GM19351 (cell line): ENCODE data around the gene SIK2.
"Not testable (repeated sequence)": the region's sequence is repeated elsewhere in the genome, so short reads cannot be mapped to it uniquely, and the experiment has no call there.

Experiments used
- ATAC-seq: cut with Tn5 transposase; IDR thresholded peaks from one replicate; pipeline ENCODE4 v1.9.1; 2021; ENCODE audit warnings: mild to moderate bottlenecking, moderate library complexity; ENCODE audit not compliant: unreplicated experiment

Gene SIK2

DNA sequence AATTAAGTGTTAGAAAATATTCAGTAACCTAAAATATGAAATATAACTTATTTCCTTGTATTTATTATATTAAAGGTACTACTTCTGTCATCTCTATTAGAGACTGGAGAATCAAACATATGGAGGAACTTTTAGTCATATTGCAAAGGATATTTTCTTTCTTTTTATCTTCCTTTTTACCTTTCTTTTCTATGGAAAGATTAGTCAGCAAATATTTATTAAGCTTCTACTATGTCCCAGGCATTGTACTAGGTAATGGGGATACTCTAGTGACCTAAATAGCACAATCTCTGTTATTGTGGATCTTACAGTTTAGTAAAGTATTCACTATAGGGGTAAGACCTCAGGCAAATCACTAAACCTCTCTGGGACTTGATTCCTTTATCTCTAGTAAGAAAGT, 18.3 kb downstream of the SIK2 start:
- ATAC-seq, result no peak

DNA sequence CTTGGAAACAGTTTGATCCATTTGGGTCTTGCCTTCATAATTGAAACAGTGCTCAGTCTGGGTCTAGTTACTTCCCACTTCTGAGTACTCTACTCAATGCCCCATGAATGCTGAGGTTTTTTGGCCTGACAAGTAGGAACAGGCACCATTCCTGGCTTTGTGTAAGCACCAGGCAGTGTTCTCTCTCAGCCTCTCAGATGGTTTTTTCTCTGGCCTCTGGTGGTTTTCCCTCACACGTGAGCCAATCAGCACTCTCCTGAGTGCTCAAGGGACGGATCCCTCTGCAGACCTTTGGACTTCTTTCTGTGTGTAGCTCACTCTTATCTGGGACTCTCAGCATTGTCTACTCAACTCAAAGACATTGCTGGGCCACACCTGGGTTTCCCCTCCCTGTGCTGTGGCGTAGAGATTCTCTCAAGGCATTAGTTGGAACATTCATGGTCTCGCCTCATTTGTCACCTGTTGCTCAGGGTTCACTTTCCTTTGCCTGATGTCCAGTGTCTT, 21.3 kb downstream of the SIK2 start:
- no peak for ATAC-seq

DNA sequence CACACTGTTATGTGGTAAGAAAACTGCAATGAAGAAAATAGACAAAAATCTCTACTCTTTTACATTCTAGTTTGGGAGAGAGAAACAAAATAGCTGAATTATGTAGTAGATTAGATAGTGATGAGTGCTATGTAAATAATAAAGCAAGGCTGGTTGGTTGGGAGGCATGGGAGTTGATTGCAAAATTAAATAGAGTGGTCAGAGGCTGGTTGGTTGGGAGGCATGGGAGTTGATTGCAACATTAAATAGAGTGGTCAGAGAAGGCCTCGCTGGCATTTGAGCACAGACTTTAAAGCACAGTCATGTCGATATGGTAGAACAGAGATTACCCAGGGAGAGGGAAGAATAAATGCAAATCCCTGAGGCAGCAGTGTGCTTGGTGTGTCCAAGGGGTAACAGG, 22.4 kb downstream of the SIK2 start:
- no peak for ATAC-seq

DNA sequence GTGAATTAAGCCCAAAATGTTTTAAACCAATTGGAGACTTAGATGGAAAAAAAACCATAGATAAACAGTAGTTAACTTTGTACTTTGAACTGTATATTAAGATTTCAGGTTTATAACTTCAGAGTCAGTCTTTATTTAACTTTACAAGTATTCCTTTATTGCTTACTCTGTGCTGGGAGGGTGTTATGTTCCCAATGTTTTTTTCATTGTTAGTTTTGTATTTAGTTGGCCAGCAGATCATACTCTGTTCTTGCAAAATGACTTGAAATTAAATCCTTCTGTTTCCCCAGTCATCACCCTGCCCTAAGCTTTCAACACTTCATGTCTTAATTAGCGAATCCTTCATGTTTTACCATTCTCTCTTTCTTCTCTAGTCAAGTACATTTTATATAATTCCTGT, 25.3 kb downstream of the SIK2 start:
- ATAC-seq, result no peak

DNA sequence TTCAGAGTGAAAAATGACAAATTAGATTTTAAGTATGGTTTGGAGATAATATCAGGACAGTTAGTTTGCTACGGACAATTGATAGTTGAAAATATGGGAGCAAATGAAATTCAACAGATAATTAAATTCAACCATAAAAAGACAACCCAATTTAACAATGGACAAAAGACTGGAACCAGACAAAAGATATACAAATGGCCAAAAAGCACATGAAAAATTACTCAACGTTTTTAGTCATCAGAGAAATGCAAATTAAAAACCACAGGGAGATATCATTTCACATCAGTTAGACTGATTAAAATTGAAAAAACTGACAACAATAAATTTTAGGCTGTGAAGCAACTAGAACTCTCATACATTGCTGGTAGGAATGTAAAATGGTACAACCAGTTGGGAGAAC, 27.2 kb downstream of the SIK2 start:
- ATAC-seq, result no peak

DNA sequence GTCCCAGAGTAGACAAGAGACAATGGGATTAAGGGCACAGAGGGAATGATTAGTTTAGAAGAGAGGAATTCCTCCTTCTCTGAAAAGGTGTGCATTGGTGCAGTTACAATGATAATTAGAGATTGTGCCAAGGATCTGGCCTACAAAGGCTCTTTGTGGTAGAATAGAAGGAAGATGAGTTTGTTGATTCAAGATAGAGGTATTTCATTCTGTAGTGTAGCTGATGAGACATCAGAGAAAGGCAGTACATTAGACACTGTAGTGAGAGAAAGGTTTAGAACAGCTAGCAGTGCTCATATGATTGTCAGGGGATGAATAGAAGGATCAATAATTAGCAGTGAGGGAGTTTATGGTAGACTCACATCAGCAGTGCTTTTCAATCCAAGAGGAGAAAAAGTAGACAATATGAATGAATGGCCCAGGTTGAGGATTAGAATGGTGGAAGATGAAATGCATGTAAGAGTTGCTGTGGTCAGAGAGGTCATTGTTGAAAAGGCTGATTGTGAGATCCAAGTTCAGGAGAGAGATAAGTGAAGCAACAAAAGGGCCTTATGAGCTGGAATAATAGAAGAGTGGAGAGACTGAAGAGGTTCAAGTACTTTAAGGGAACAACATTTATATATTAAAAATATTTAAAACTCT, 28.9 kb downstream of the SIK2 start:
- no peak for ATAC-seq

DNA sequence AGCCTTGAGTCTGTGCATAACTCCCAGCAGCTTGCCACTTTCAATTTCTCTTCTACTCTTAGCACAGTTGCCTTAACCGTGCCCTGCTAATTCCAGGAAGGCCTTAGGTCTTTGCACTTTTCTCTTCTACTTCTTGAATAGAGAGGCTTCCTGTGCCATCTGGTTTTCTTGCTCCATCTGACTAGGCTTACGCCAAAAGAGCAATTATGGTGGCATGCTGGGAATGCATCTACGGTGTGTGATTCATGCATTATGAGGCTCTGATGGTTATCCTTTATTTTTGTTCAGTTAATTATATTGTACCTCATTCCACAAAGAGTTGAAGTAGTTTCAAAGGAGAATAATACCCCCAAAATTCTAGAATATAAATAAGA, 29.4 kb downstream of the SIK2 start:
- no peak for ATAC-seq

DNA sequence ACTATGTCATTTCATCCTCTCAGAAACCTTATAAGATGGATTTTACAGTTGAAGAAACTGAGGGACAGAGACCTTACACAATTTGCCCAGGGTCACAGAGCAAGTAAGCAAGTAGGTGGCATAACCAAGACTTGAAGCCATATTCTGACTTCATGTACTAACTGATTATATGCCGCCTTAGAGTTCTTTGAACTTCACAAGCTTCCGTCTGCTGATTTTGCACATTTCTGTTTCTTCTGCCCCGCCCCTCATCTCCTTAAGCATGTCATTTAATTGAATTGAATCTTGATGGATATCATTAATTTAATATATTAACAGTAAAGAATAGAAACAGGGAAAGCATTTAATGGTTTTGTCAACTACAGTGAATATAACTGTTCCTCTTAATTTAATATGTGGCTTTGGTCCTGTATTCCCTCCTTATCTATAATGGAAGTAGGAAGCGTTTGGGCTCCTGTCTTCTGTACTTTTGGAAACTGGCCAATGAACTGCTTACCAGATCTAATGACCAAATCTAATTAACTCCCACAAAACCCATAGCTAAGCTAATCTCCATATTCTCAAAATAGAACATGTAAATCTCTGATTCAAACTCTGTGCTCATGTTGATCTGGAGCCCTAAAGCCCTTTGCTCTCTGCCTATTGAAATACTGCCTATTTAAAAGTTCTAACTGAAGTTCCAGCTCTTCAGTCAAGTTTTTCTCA, 30.4 kb downstream of the SIK2 start:
- no peak for ATAC-seq

DNA sequence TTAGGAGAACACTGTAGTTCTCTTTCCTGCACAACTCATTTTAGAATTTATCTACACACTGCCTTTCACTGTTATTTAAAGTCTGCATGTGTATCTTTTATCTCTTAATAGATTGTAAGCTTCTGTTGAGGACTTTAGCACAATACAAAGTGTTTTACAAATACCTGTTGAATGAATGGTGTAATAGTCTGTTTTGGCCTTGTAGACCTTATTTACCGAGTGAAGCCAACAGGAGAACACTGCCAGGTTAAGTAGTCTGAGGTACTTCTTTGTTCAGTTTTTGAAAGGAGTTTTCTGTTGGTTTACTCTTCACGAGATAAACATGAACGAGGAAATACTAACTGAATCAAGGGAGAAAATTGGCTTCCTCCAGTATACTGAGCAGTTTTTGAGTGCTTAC, 31.0 kb downstream of the SIK2 start:
- ATAC-seq, result no peak

DNA sequence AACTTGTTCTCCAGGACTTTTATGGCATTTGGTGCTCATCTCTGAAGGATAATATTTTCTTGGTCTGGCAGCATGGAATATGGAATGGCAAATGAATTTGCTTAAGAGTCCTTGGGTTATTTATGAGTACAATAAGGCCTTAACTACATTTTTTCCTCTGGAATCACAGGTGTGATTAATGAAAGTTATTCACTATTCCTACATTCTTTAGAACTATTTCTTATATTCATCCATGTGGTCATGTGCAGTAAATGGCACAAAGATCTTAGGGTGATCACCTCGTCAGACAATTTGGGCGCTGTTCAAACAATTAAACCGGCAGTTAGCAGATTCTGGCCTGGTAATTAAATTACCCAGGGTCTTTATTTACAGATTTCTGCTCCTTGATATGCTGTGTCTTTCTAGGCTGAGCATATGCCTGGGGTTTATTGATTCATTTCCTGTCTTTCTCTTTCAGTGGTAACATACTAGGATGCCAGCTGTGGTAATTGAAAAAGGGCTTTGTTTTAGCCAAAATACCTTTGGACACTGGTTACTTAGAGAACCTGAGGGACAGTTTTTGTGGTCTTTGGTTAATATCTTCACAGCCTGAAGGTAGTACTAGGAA, 31.6 kb downstream of the SIK2 start:
- no peak for ATAC-seq

DNA sequence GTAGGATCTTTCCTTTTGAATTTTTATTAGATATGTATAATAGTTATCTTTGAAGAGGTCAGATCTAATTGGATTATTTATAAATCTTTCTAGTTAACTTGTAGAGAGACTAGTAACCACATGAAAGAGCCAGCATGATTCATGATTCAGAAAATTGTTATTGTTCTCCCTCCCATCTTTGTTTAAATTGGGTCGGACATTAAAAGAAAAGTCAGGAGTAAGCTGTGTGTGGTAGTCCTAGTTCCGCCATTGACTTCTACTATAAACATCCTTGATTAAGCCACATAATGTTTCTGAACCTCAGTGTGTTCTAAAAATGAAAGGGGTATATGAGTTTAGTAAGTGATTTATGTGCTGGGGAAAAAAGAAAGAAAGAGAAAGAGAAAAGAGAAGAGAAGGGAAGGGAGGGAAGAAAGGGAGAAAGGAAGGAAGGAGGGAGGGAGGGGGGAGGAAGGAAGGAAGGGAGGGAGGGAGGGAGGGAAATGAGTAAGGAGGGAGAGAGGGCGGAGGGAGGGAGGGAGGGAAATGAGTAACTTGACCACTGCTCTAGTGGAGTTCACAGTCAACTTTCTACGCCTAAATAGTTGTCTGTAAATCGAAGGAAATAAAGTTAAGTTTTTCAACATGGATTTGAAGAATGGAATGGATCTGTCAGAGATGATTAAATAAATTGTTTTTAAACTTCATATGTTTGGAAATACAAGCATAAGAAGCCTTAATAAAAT, 32.9 kb downstream of the SIK2 start:
- no peak for ATAC-seq

DNA sequence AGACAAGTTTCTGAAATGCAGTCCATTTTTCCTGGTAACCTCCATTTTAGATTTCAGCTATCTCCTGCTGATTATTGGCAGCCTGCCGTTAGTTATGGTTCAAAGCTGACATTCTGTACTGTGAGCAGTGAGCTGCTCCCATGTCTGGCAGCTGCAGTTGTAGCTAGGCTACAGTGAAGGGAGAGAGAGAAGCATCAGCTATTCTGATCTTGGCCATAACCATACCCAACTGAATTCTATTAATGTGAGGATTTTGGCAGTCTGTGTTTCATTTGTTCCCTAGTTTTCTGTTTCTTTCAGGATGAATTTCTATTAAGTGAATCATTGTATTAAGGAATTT, 33.4 kb downstream of the SIK2 start:
- no peak for ATAC-seq

DNA sequence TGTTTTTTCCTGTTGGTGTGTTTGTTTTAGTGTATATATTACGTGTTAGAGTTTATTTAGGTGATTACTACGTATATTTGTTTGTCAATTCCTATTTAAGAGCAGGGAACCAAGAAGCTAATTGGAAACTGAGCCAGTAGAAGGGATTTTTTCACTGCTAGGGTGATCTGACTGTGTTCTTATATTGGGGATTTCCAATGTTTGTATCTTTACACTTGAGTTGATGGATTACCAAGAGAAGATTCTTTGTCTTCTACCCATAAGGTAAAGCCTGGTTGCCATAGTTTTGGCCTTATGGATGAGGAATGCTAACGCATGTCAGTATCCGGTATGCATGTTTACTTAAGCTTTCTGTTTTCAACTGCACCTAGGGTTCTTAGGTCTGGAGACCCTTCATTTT, 35.6 kb downstream of the SIK2 start:
- no peak for ATAC-seq

DNA sequence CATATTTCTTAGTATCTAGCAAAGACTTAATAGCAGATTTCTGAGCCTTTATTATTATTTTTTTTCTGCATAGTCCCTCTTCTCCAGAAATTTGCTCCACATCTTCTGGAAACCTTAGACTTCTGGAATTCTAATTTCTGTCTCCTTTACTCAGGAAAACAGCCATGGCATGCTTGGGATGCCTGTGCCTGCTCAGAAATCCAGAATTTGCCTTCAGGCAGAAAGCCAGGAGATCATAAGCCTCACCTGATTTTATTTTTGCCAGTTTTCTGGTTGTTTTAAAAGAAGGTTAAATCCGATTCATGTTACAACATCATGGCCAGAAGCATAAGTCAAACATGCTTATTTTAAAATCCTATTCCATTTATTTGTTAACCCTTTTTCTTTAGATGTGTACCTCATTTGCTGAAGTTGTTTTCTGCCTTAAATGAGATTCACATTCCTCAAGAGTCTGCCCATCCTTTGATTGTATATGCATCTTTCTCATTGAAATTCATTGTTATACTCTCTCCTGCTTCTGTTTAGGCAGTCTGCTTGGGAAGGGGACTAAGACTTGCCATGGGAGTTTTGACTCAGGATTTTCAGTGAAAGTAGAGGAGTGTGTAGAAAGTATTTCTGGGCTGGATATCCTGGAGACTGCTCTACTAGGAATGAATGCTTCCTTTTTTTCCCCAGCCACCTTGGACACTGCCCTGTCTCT, 37.1 kb downstream of the SIK2 start:
- ATAC-seq, result no peak

DNA sequence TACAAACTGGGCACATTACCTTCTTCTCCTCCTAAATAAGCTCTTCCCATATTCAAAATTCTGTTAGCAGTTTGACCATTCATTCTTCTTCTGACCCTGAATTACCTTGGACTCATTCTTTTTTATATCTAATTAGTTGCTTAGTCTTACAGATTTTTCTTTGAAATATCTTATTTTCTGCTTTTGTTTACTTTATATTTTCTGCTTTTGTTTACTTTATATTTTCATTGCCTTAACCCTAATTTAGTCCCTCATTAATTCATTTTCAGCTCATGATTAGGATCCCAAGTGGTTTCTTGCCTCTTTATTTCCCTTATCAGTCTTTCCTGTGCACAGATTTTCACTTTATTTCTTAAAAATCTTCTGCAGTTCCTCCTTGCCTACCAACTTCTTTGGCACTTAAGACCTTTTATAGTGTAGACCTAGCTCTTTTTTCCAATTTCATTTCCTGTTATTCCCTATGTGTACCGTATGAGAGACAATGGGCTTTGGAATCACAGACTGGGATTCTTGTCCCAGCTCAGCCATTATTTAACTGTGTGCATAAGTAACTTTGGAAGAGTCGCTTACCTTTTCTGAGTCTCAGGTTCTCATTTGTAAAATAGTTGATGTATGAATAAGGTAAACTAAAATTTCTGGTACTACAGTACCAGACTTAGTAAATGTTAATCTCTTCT, 39.2 kb downstream of the SIK2 start:
- ATAC-seq, result no peak

DNA sequence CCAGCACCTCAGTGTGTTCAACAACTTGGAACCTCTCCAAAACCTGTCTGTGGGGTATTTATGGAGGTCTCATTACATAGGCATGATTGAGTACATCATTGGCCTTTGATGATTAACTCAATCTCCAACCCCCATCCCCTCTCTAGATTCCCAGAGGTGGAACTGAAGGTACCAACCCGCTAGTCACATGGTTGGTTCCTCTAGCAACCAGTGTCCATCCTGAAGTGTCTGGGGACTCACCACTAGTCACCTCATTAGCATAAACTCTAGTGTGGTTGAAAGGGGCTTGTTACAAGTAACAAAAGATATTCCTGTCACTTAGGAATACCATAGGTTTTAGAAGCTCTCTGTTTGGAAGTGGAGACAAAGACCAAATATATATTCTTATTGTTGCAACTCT, 40.3 kb downstream of the SIK2 start:
- ATAC-seq, result no peak

DNA sequence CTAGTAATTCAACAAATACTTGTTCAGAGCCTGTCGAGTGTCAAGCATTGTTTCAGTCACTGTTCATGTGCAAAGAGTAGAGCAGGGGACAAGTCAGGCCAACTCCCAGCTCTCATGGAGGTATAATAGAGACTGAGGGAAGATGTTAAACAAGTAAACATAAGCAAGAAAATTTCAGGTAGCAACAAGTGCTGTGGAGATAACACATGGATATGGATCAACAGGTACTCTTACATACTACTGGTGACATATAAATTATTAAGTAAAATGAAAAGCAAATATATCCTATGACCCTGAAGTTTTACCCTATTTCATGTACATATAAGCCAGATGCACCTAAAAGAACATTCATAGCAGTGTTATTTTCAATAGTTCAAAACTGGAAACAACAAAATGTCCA, 42.7 kb downstream of the SIK2 start:
- no peak for ATAC-seq

DNA sequence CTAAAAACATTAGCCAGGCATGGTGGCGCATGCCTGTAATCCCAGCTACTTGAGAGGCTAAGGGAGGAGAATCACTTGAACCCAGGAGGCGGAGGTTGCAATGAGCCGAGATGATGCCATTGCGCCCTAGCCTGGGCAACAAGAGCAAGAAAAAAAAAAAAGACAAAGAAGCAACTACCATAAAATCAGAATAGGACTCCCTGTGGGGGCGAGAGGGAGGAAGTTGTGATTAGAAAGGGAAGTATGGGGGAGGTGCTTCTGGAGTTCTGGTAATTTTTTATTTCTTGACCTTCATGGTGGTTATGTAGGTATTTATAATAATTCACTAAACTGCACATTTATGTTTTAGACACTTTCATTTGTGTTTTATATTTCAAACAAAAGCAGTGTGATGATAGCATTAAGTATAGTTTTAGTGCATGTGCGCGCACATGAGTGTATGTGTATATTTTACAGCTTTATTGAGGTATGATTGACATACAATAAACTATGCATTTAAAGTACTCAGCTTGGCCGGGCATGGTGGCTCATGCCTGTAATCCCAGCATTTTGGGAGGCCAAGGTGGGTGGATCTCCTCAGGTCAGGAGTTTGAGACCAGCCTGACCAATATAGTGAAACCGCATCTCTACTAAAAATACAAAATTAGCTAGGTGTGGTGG, 43.5 kb downstream of the SIK2 start:
- ATAC-seq, result no peak

DNA sequence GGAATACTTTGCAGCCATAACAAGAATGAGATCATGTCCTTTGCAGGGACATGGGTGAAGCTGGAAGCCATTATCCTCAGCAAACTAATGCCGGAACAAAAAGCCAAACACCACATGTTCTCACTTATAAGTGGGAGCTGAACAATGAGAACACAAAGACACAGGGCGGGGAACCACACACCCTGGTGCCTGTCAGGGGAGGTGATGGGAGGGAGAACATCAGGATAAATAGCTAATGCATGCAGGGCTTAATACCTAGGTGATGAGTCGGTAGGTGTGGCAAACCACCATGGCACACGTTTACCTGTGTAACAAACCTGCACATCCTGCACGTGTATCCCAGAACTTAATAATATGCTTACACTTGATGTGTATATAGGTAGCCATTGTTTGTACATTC, 49.1 kb downstream of the SIK2 start:
- ATAC-seq, result not testable (repeated sequence)

DNA sequence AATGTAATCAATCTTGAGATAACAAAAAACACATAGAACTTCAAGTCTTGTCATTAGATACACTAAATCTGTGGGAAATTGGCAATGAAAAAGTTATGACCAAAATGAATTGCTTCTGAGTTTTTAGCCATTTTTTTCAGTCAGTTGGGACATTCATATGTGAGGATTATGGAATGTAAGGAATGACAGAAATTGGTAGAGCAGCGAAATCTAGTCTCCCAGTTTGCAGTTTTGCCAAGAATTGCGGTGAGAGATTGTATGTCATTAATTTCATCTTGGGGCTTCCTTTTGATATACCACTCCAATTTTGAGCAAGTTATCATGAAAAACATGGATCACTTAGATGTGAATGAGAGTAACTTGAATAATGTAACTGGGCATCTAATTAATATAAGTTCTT, 49.9 kb downstream of the SIK2 start:
- ATAC-seq, result no peak
